Activated CD4-positive, CD25-positive, alpha-beta regulatory T cell treated with anti-CD3 and anti-CD28 coated beads, Interleukin-2, amount 50 U/mL, for 16 hours (primary cell): Measurements from ENCODE around the gene CCL26.
"Not testable (repeated sequence)": the region's sequence is repeated elsewhere in the genome, so short reads cannot be mapped to it uniquely, and the experiment has no call there.

Experiments
- DNase-seq: peaks from one replicate; pipeline ENCODE4 v3.0.0-alpha.2; 2020; ENCODE audit warnings: low read depth, low spot score

Gene CCL26

GRCh38 chr7:75738975-75739795, 32.8 kb downstream of the CCL26 start:
- DNase-seq = peak; percentile 98

GRCh38 chr7:75738604-75738974, 33.4 kb downstream of the CCL26 start, which contains the start of gene HIP1:
TSS of gene HIP1 (minus strand) at chr7:75738941. CDS start at chr7:75738920, 21 bp downstream.
- no peak for DNase-seq

GRCh38 chr7:75737856-75738603, 34.0 kb downstream of the CCL26 start:
- DNase-seq = no peak

GRCh38 chr7:75735581-75736350, 36.2 kb downstream of the CCL26 start:
- no peak for DNase-seq

- no peak for DNase-seq
Measured at GRCh38 chr7:75734586-75735458, 37.2 kb downstream of the CCL26 start.

- DNase-seq = no peak
Measured at GRCh38 chr7:75732764-75733630, 39.0 kb downstream of the CCL26 start.

- no peak for DNase-seq
Measured at GRCh38 chr7:75732016-75732521, 39.9 kb downstream of the CCL26 start.

- no peak for DNase-seq
Measured at GRCh38 chr7:75729851-75730274, 42.1 kb downstream of the CCL26 start.

- no peak for DNase-seq
Measured at GRCh38 chr7:75727881-75728593, 44.0 kb downstream of the CCL26 start.

- not testable (repeated sequence) for DNase-seq
Measured at GRCh38 chr7:75727351-75727750, 44.7 kb downstream of the CCL26 start.

GRCh38 chr7:75725306-75725705, 46.7 kb downstream of the CCL26 start:
- DNase-seq = no peak

- no peak for DNase-seq
Measured at GRCh38 chr7:75723444-75723843, 48.6 kb downstream of the CCL26 start.

GRCh38 chr7:75722373-75722772, 49.6 kb downstream of the CCL26 start:
- no peak for DNase-seq

GRCh38 chr7:75721922-75722321, 50.1 kb downstream of the CCL26 start:
- not testable (repeated sequence) for DNase-seq

- DNase-seq = no peak
Measured at GRCh38 chr7:75721426-75721825, 50.6 kb downstream of the CCL26 start.

- no peak for DNase-seq
Measured at GRCh38 chr7:75719626-75720025, 52.4 kb downstream of the CCL26 start.
